NCI-H2081 treated with DMSO at 0.1 percent for 48 hours (cell line): Measurements from ENCODE around the gene ISCU.

Experiments used
- DNase-seq: peaks from one replicate; lab custom pipeline; 2025; lab: John Stamatoyannopoulos, UW

The ISCU gene

GRCh38 chr12:108562348-108563135, at the start of gene ISCU:
Gene ISCU (plus strand): TSS chr12:108562596. CDS start chr12:108562623, 27 bp downstream.
- peak; percentile 83 for DNase-seq

GRCh38 chr12:108514468-108514972, 47.9 kb upstream of the ISCU start:
- DNase-seq = no peak

- peak; percentile 94 for DNase-seq
Measured at GRCh38 chr12:108514973-108515814, 47.2 kb upstream of the ISCU start, which contains the start of gene FICD. Gene FICD (plus strand): TSS chr12:108515277. CDS start chr12:108516973, 1,696 bp downstream.

- DNase-seq = no peak
Measured at GRCh38 chr12:108515916-108516315, 46.5 kb upstream of the ISCU start.

- no peak for DNase-seq
Measured at GRCh38 chr12:108516511-108517275, 45.7 kb upstream of the ISCU start.

- no peak for DNase-seq
Measured at GRCh38 chr12:108517288-108518100, 44.9 kb upstream of the ISCU start.

GRCh38 chr12:108518101-108518715, 44.2 kb upstream of the ISCU start:
- no peak for DNase-seq

- DNase-seq = no peak
Measured at GRCh38 chr12:108518716-108519496, 43.5 kb upstream of the ISCU start.

- no peak for DNase-seq
Measured at GRCh38 chr12:108519558-108519957, 42.8 kb upstream of the ISCU start.

GRCh38 chr12:108523365-108523764, 39.0 kb upstream of the ISCU start:
- no peak for DNase-seq

- no peak for DNase-seq
Measured at GRCh38 chr12:108525681-108526080, 36.7 kb upstream of the ISCU start.

- no peak for DNase-seq
Measured at GRCh38 chr12:108526482-108527165, 35.8 kb upstream of the ISCU start.

GRCh38 chr12:108527166-108527496, 35.3 kb upstream of the ISCU start:
- DNase-seq = no peak

GRCh38 chr12:108530161-108530560, 32.2 kb upstream of the ISCU start:
- DNase-seq = no peak

- no peak for DNase-seq
Measured at GRCh38 chr12:108531929-108532848, 30.2 kb upstream of the ISCU start.

- DNase-seq = no peak
Measured at GRCh38 chr12:108538146-108538545, 24.2 kb upstream of the ISCU start.

- no peak for DNase-seq
Measured at GRCh38 chr12:108538616-108539195, 23.7 kb upstream of the ISCU start.

GRCh38 chr12:108542320-108542719, 20.1 kb upstream of the ISCU start:
- no peak for DNase-seq
